KOPT-K1 (cell line): ENCODE data around the gene PLS1.
"Not testable (repeated sequence)": the region's sequence is repeated elsewhere in the genome, so short reads cannot be mapped to it uniquely, and the experiment has no call there.

ENCODE experiments used
- H3K27ac ChIP-seq: fragments of 200-600 bp; sonication (generic); 2 replicates; pipeline ENCODE4 v1.5.1; 2016; ENCODE audit warnings: antibody characterized with exemption, mild to moderate bottlenecking, low read depth, low read length; ENCODE audit not compliant: poor library complexity, severe bottlenecking
- H3K36me3 ChIP-seq: fragments of 200-600 bp; sonication (generic); 2 replicates; pipeline ENCODE4 v1.5.1; 2017; ENCODE audit warnings: antibody characterized with exemption, mild to moderate bottlenecking, low read length, moderate library complexity; ENCODE audit not compliant: insufficient read depth
- H3K9me3 ChIP-seq: fragments of 200-600 bp; sonication (generic); 2 replicates; pipeline ENCODE4 v1.5.1; 2017; ENCODE audit warnings: antibody characterized with exemption, low read length, mild to moderate bottlenecking; ENCODE audit not compliant: insufficient read depth, poor library complexity, severe bottlenecking

The PLS1 gene

GRCh38 chr3:142725357-142725739 is 129.2 kb downstream of the PLS1 start:
- H3K27ac ChIP-seq, result no peak overlapping the region
- H3K36me3 ChIP-seq, result no peaks in the 10 kb centered on the region
- H3K9me3 ChIP-seq, result peaks cover 12% of the 10 kb centered on the region

GRCh38 chr3:142726017-142726416 is 129.8 kb downstream of the PLS1 start:
- Histone ChIP-seq H3K27ac (no peak overlapping the region), H3K9me3 (peaks cover 10% of the 10 kb centered on the region), H3K36me3 (no peaks in the 10 kb centered on the region)

- no peak overlapping the region for H3K27ac ChIP-seq
- H3K36me3 ChIP-seq, result no peaks in the 10 kb centered on the region
- H3K9me3 ChIP-seq, result no peaks in the 10 kb centered on the region
These were observed 135.9 kb downstream of the PLS1 start for GRCh38 chr3:142732066-142732465.

- Histone ChIP-seq H3K27ac (no peak overlapping the region), H3K36me3 (no peaks in the 10 kb centered on the region), H3K9me3 (no peaks in the 10 kb centered on the region)
These were observed 138.6 kb downstream of the PLS1 start for GRCh38 chr3:142734834-142735233.

GRCh38 chr3:142735462-142735861 is 139.3 kb downstream of the PLS1 start:
- Histone ChIP-seq H3K27ac (no peak overlapping the region), H3K36me3 (no peaks in the 10 kb centered on the region), H3K9me3 (no peaks in the 10 kb centered on the region)

DNA sequence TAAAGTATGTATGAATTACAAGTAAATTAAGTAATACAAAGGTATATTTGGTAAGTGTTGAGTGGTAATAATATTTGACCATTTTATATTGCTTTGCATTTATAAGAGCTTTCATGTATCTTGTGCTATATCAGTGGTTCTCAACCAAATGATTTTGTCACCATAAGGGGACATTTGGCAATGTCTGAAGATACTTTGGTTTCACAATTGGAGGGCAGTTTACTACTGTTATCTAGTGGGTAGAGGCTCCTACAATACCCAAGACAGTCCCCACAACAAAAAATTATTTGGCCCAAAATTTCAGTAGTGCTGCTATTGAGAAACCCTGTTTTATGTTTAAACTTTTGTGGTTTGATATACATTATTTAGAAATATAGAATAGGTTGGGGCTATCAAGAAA is 142.2 kb downstream of the PLS1 start:
- Histone ChIP-seq H3K36me3 (no peaks in the 10 kb centered on the region), H3K9me3 (no peaks in the 10 kb centered on the region), H3K27ac (no peak overlapping the region)

DNA sequence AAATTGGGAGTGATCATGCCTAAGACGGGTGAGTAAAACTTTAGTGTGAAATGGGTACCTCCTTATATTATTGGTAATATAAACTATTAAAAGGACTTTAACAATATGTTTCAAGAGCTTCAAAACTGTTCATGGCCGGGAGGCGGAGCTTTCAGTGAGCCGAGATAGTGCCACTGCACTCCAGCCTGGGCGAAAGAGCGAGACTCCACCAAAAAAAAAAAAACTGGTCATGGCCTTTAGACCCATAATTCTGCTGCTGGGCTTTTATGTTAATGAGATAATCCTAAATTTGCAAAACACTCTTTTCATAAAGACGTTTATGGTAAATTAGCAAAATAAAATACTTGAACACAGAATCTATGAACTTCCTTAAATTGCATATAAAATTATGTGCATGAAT is 150.5 kb downstream of the PLS1 start:
- Histone ChIP-seq H3K27ac (no peak overlapping the region), H3K36me3 (no peaks in the 10 kb centered on the region), H3K9me3 (no peaks in the 10 kb centered on the region)

DNA sequence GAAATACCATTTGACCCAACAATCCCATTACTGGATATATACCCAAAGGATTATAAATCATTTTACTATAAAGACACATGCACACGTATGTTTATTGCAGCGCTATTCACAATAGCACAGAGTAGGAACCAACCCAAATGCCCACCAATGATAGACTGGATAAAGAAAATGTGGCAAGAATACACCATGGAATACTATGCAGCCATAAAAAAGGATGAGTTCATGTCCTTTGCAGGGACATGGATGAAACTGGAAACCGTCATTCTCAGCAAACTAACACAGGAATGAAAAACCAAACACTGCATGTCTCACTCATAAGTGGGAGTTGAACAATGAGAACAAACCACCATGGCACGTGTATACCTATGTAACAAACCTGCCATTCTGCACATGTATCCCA is 154.3 kb downstream of the PLS1 start:
- not testable (repeated sequence) for H3K9me3 ChIP-seq, H3K36me3 ChIP-seq, H3K27ac ChIP-seq

GRCh38 chr3:142752605-142753004 is 156.4 kb downstream of the PLS1 start:
- not testable (repeated sequence) for H3K36me3 ChIP-seq, H3K9me3 ChIP-seq, H3K27ac ChIP-seq

DNA sequence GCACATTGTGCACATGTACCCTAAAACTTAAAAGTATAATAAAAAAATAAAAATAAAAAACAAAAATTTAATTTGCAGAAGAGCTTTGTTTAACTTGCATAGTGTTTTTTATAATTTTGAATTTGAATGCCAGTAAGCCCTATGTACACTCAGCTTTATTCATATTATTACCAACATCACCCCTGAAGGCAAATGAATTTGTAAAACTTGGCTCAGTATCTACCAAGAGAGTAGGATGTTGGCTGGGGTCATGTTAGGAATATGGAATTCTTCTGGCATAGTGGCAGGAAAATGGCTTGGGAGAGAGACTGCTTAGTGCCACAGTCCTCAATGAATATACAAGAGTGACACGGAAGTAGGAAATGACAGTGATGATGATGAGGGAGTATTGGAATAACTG is 158.3 kb downstream of the PLS1 start:
- H3K9me3 ChIP-seq, result no peaks in the 10 kb centered on the region
- no peaks in the 10 kb centered on the region for H3K36me3 ChIP-seq
- no peak overlapping the region for H3K27ac ChIP-seq
